ENCODE data around the gene IGFBP6.

DNA sequence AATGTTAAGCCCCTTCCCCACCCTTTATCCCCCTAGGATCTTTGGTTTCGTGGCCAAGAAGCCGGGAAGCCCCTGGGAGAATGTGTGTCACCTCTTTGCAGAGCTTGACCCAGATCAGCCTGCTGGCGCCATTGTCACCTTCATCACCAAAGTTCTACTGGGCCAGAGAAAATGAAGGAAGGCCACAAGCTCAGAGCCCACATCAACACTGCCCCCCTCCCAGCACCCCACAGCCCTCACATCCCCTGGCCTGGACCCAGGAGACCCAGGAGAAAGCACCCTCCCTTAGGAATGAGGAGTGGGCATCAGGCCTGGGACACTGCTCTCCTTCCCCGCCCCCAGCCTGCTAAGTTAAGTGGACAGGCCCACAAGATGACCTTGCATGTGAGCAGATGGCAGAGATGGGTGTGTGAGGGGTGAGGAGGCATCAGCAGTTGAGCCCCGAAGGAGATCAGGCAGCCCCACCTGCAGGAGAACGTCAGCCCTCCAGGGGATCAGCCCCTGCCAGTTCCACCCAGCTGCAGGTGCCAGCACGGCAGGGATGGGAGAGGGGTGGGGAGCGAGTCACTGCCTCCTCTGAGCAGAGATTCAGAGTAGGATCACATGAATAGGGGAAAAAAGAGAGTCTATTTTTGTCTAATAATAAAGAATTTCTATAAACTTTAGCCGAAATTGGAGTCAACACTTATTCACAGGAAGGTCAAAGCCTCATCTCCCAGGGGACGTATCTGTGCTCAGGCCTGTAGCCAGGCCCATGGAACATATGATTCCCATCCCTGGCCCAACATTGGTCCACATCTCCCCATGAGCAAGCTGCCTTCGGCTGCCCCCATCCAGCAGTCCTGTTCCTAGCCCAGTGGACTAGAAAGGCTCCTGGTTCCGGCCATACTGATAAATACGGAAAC lies 33.5 kb upstream of the IGFBP6 start:
- TF ChIP-seq, protein P1, sequence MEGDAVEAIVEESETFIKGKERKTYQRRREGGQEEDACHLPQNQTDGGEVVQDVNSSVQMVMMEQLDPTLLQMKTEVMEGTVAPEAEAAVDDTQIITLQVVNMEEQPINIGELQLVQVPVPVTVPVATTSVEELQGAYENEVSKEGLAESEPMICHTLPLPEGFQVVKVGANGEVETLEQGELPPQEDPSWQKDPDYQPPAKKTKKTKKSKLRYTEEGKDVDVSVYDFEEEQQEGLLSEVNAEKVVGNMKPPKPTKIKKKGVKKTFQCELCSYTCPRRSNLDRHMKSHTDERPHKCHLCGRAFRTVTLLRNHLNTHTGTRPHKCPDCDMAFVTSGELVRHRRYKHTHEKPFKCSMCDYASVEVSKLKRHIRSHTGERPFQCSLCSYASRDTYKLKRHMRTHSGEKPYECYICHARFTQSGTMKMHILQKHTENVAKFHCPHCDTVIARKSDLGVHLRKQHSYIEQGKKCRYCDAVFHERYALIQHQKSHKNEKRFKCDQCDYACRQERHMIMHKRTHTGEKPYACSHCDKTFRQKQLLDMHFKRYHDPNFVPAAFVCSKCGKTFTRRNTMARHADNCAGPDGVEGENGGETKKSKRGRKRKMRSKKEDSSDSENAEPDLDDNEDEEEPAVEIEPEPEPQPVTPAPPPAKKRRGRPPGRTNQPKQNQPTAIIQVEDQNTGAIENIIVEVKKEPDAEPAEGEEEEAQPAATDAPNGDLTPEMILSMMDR (IDR thresholded peaks at IDR 0.05), result no peak
- no peak for TF ChIP-seq POLR2A (IDR thresholded peaks at IDR 0.05)

Data from thyroid gland (tissue), 4 donors.